ENCODE results near the gene NMNAT3.

- TF ChIP-seq EZH2 (IDR thresholded peaks at IDR 0.05; ENCODE audit: low read depth, unreplicated experiment) (no peak), CTCF (conservative IDR thresholded peaks at IDR 0.05; ENCODE audit: low read depth in 2 of 2) (no peak), POLR2AphosphoS5 (IDR thresholded peaks at IDR 0.05; ENCODE audit: low read depth) (no peak), EZH2phosphoT487 (IDR thresholded peaks at IDR 0.05; ENCODE audit: unreplicated experiment) (no peak), STAT1 (IDR thresholded peaks at IDR 0.05; ENCODE audit: unreplicated experiment) (no peak), REST (IDR thresholded peaks at IDR 0.05; ENCODE audit: unreplicated experiment) (no peak), CREB1 (CRISPR knock-in tag; IDR thresholded peaks at IDR 0.05; ENCODE audit: low read depth) (no peak), ZNF462 (CRISPR knock-in tag; IDR thresholded peaks at IDR 0.05) (no peak), JUNB (IDR thresholded peaks at IDR 0.05; ENCODE audit: unreplicated experiment) (no peak), NANOG (IDR thresholded peaks at IDR 0.05; ENCODE audit: borderline replicate concordance) (no peak)
Measured at GRCh38 chr3:139653582-139653981, 24.2 kb downstream of the NMNAT3 start.

Data from GM23338 (cell line).